HCT116 (cell line): Measurements from ENCODE around the gene SCFD2. TPM values are rescaled to one million over a fixed set of nuclear protein-coding genes. Genes with fewer than 3 reads are reported as not detected.

Source experiments
- ATAC-seq: fragments of 200-7000 bp; cut with Tn5 transposase; 2 replicates; pipeline ENCODE4 v1.9.1; 2020; ENCODE audit warnings: mild to moderate bottlenecking, moderate library complexity
- BruUV-seq: library from RNA; stranded (reverse); fragments of 400-500 nt; replicated peaks from 2 replicates; lab custom pipeline; 2021; lab: Mats Ljungman, UMichigan
- CTCF ChIA-PET: fragments of 300-600 bp; sonication (Branson Sonifier 250); formaldehyde crosslinking; loops from one replicate; lab custom pipeline; 2021; ENCODE audit warnings: antibody characterized with exemption; lab: Charles Lee
- POLR2A ChIA-PET: fragments of 300-600, 350-600 bp; sonication (Branson Sonifier 250); formaldehyde crosslinking; loops from one replicate; lab custom pipeline; 2021; ENCODE audit warnings: antibody characterized with exemption; lab: Charles Lee
- RAD21 ChIA-PET, 2 experiments: fragments of 300-600 bp; sonication (Branson Sonifier 250); formaldehyde crosslinking; loops; one replicate each; lab custom pipeline; 2023; ENCODE audit warnings: low total read pairs in 2 of 2; ENCODE audit not compliant: uncharacterized antibody in 2 of 2, unreplicated experiment in 2 of 2, low non-redundant PET in 1 of 2; lab: Charles Lee
- DNase-seq: peaks from one replicate; pipeline ENCODE4 v3.0.0-alpha.2; 2010; ENCODE audit warnings: low read depth, low spot score
- H2AFZ ChIP-seq: fragments of 200-600 bp; shearing (Covaris generic), sonication (generic); 2 replicates; pipeline ENCODE4 v1.6.1; 2017; ENCODE audit warnings: low read depth, mixed run types, mixed read lengths, antibody characterized with exemption, low read length; ENCODE audit not compliant: poor library complexity, severe bottlenecking
- H3K27ac ChIP-seq: 2 replicates; pipeline ENCODE4 v1.5.1; 2012; ENCODE audit warnings: low read depth, low read length
- H3K27me3 ChIP-seq: fragments of 200-600 bp; sonication (generic); 2 replicates; pipeline ENCODE4 v1.6.1; 2016; ENCODE audit warnings: mixed run types, low read length, mixed read lengths; ENCODE audit not compliant: insufficient read depth
- H3K36me3 ChIP-seq, 2 experiments: fragments of 200-500 bp in 1 of 2; fragments of 200-600 bp in 1 of 2; sonication (Bioruptor generic) in 1 of 2; sonication (generic) in 1 of 2; 2 replicates each; pipeline versions ENCODE4 v1.5.1 to v1.6.1; 2014 to 2016; ENCODE audit warnings: low read length in 2 of 2, inconsistent platforms in 1 of 2, mixed read lengths in 1 of 2, mixed run types in 1 of 2; ENCODE audit not compliant: insufficient read depth in 2 of 2, control insufficient read depth in 1 of 2
- H3K4me1 ChIP-seq, 2 experiments: fragments of 200-600 bp in 1 of 2; sonication (generic) in 1 of 2; 2 replicates each; pipeline versions ENCODE4 v1.5.1 to v1.6.1; 2012 to 2017; ENCODE audit warnings: low read length in 2 of 2, inconsistent platforms in 1 of 2, mild to moderate bottlenecking in 1 of 2, mixed read lengths in 1 of 2, mixed run types in 1 of 2, moderate library complexity in 1 of 2; ENCODE audit not compliant: insufficient read depth in 2 of 2, control insufficient read depth in 1 of 2
- H3K4me2 ChIP-seq: fragments of 200-600 bp; sonication (generic); 2 replicates; pipeline ENCODE4 v1.6.1; 2017; ENCODE audit warnings: mixed run types, low read length, mixed read lengths
- H3K4me3 ChIP-seq, 2 experiments: fragments of 200-600 bp in 1 of 2; sonication (generic) in 1 of 2; replicated peaks in 1 of 2; 2 replicates each; pipeline ENCODE4 v1.5.1; 2011 to 2016; ENCODE audit warnings: low read length in 2 of 2, control low read depth in 1 of 2, low read depth in 1 of 2, mild to moderate bottlenecking in 1 of 2, mixed read lengths in 1 of 2, mixed run types in 1 of 2
- H3K79me2 ChIP-seq: fragments of 200-600 bp; sonication (generic); 2 replicates; pipeline ENCODE4 v1.6.1; 2017; ENCODE audit warnings: mild to moderate bottlenecking, mixed run types, low read length, moderate library complexity, mixed read lengths; ENCODE audit not compliant: insufficient read depth
- H3K9ac ChIP-seq: fragments of 200-600 bp; sonication (generic); 2 replicates; pipeline ENCODE4 v1.6.1; 2016; ENCODE audit warnings: low read length, mixed read lengths
- H3K9me2 ChIP-seq: fragments of 200-600 bp; sonication (generic), shearing (Covaris generic); 2 replicates; pipeline ENCODE4 v1.6.1; 2017; ENCODE audit warnings: mixed run types, mild to moderate bottlenecking, moderate library complexity; ENCODE audit not compliant: insufficient read depth
- H3K9me3 ChIP-seq, 2 experiments: fragments of 200-500 bp in 1 of 2; fragments of 200-600 bp in 1 of 2; sonication (Bioruptor generic) in 1 of 2; sonication (generic) in 1 of 2; 2 replicates each; pipeline ENCODE4 v1.6.1; 2014 to 2017; ENCODE audit warnings: low read length in 2 of 2, mixed read lengths in 2 of 2, inconsistent platforms in 1 of 2, low read depth in 1 of 2, mild to moderate bottlenecking in 1 of 2, mixed run types in 1 of 2, moderate library complexity in 1 of 2; ENCODE audit not compliant: control insufficient read depth in 1 of 2, insufficient read depth in 1 of 2
- H4K20me1 ChIP-seq: fragments of 200-600 bp; sonication (generic), shearing (Covaris generic); 2 replicates; pipeline ENCODE4 v1.6.1; 2017; ENCODE audit warnings: mixed run types, mild to moderate bottlenecking, moderate library complexity; ENCODE audit not compliant: insufficient read depth
- CBX3 ChIP-seq: IDR thresholded peaks from 2 replicates; pipeline ENCODE4 v1.6.1; 2012; ENCODE audit warnings: low read depth
- CEBPB ChIP-seq: IDR thresholded peaks from 2 replicates; pipeline ENCODE4 v1.6.1; 2012; ENCODE audit warnings: low read depth
- CTCF ChIP-seq, 3 experiments: fragments of 200-600 bp in 1 of 3; sonication (generic) in 1 of 3; IDR thresholded peaks in 2 of 3; conservative IDR thresholded peaks in 1 of 3; 2 replicates each; pipeline ENCODE4 v1.5.1; 2012 to 2017; ENCODE audit warnings: low read depth in 2 of 3, low read length in 2 of 3, antibody characterized with exemption in 1 of 3, borderline replicate concordance in 1 of 3, control low read depth in 1 of 3, mild to moderate bottlenecking in 1 of 3, mixed read lengths in 1 of 3, mixed run types in 1 of 3, moderate library complexity in 1 of 3; ENCODE audit not compliant: insufficient read depth in 1 of 3
- EGR1 ChIP-seq: IDR thresholded peaks from 2 replicates; pipeline ENCODE4 v1.6.1; 2012; ENCODE audit warnings: low read depth
- ELF1 ChIP-seq: IDR thresholded peaks from 2 replicates; pipeline ENCODE4 v1.6.1; 2012; ENCODE audit warnings: low read depth, borderline replicate concordance
- EZH2phosphoT487 ChIP-seq: fragments of 200-600 bp; IDR thresholded peaks from 2 replicates; pipeline ENCODE4 v1.6.1; 2018; ENCODE audit warnings: antibody characterized with exemption, borderline replicate concordance
- FOSL1 ChIP-seq: IDR thresholded peaks from 2 replicates; pipeline ENCODE4 v1.6.1; 2012; ENCODE audit warnings: low read depth
- JUND ChIP-seq: IDR thresholded peaks from 2 replicates; pipeline ENCODE4 v1.6.1; 2012
- POLR2A ChIP-seq: IDR thresholded peaks from 2 replicates; pipeline ENCODE4 v1.7.0; 2011; ENCODE audit warnings: borderline replicate concordance; ENCODE audit not compliant: insufficient read depth, insufficient read length; ENCODE audit errors: extremely low read depth
- POLR2AphosphoS5 ChIP-seq: IDR thresholded peaks from 2 replicates; pipeline ENCODE4 v1.6.1; 2011; ENCODE audit warnings: mild to moderate bottlenecking, low read depth, low read length, moderate library complexity
- REST ChIP-seq: IDR thresholded peaks from 2 replicates; pipeline ENCODE4 v1.6.1; 2012; ENCODE audit warnings: low read depth
- SIN3A ChIP-seq: IDR thresholded peaks from 2 replicates; pipeline ENCODE4 v1.6.1; 2012; ENCODE audit warnings: low read depth
- TCF7L2 ChIP-seq: IDR thresholded peaks from 2 replicates; pipeline ENCODE4 v1.7.0; 2011; ENCODE audit warnings: borderline replicate concordance, inconsistent platforms; ENCODE audit not compliant: insufficient read depth, insufficient read length; ENCODE audit errors: extremely low read depth
- YY1 ChIP-seq: IDR thresholded peaks from 2 replicates; pipeline ENCODE4 v1.6.1; 2011; ENCODE audit warnings: low read length, low read depth, moderate library complexity, mild to moderate bottlenecking; ENCODE audit not compliant: insufficient replicate concordance; ENCODE audit errors: extremely low read depth
- ZBTB33 ChIP-seq: IDR thresholded peaks from 2 replicates; pipeline ENCODE4 v1.6.1; 2011; ENCODE audit warnings: mild to moderate bottlenecking, low read length, moderate library complexity; ENCODE audit not compliant: insufficient replicate concordance; ENCODE audit errors: extremely low read depth
- ZFX ChIP-seq: fragments of 450-650 bp; IDR thresholded peaks from 2 replicates; pipeline ENCODE4 v1.6.1; 2017
- intact Hi-C: fragments of 100-400 bp; cut with micrococcal nuclease; formaldehyde crosslinking; loops from 2 replicates; pipeline ENCODE4 v1.10.0; 2022
- total RNA-seq: library from RNA; stranded (reverse); gene quantifications from one replicate; pipeline ENCODE4 v1.2.1, GENCODE V29; 2021; ENCODE audit not compliant: unreplicated experiment

The SCFD2 gene
- total RNA-seq, 1 experiment from 2014 or later = 13.6 TPM

GRCh38 chr4:53128231-53128630 lies 237.6 kb downstream of the SCFD2 start:
- RAD21 ChIA-PET = no interaction called here
- ATAC-seq (no peak), DNase-seq (no peak)
- no TSS peak for BruUV-seq
- CTCF ChIA-PET = no interaction called here
- no peak for TF ChIP-seq JUND
- no peak for TF ChIP-seq FOSL1
- no peak for TF ChIP-seq TCF7L2
- no peak for TF ChIP-seq SIN3A
- TF ChIP-seq CBX3 = no peak
- no peak for TF ChIP-seq ZBTB33
- TF ChIP-seq EZH2phosphoT487 = no peak
- TF ChIP-seq POLR2A = no peak
- TF ChIP-seq ZFX = no peak
- no peak for TF ChIP-seq EGR1
- no peak for TF ChIP-seq CTCF (IDR thresholded peaks at IDR 0.05 in 2 of 3, conservative IDR thresholded peaks at IDR 0.05 in 1 of 3; ENCODE audit: borderline replicate concordance in 1 of 3, insufficient read depth in 1 of 3, low read depth in 2 of 3, low read length in 2 of 3)
- no peak for TF ChIP-seq ELF1
- no peak for TF ChIP-seq YY1
- no peak for TF ChIP-seq POLR2AphosphoS5
- no peak for TF ChIP-seq CEBPB
- no peak for TF ChIP-seq REST
- Histone ChIP-seq H3K4me3 (no peak overlapping the region), H4K20me1 (no peaks in the 10 kb centered on the region), H2AFZ (no peak overlapping the region), H3K9ac (no peak overlapping the region), H3K27me3 (no peaks in the 10 kb centered on the region), H3K9me2 (no peaks in the 10 kb centered on the region), H3K4me1 (no peaks in the 10 kb centered on the region), H3K79me2 (no peaks in the 10 kb centered on the region), H3K9me3 (no peaks in the 10 kb centered on the region), H3K36me3 (no peaks in the 10 kb centered on the region), H3K4me2 (no peak overlapping the region), H3K27ac (no peak overlapping the region)
- POLR2A ChIA-PET = no interaction called here
- intact Hi-C loops = no loop called here
